Endothelial cell of umbilical vein (primary cell): Measurements from ENCODE around the gene MAP3K7CL. TPM values are rescaled to one million over a fixed set of nuclear protein-coding genes. Genes with fewer than 3 reads are reported as not detected.

Source experiments
- BruUV-seq: library from RNA; stranded (reverse); fragments of 400-500 nt; replicated peaks from 2 replicates; lab custom pipeline; 2021; lab: Mats Ljungman, UMichigan
- CTCF ChIA-PET: fragments of 300-600, 350-600 bp; sonication (Branson Sonifier 250); formaldehyde crosslinking; loops from one replicate; lab custom pipeline; 2021; ENCODE audit warnings: antibody characterized with exemption, inconsistent platforms; lab: Charles Lee
- POLR2A ChIA-PET: fragments of 300-600, 350-600 bp; sonication (Branson Sonifier 250); formaldehyde crosslinking; loops from one replicate; lab custom pipeline; 2021; ENCODE audit warnings: antibody characterized with exemption, inconsistent platforms; lab: Charles Lee
- DNase-seq: peaks from one replicate; pipeline ENCODE4 v3.0.0-alpha.2; 2011; ENCODE audit warnings: low read depth, low spot score
- FAIRE-seq: peaks from 2 replicates; lab custom pipeline; 2011; peaks lifted over from hg19 to GRCh38; lab: Jason Lieb, UNC
- H2AFZ ChIP-seq: 2 replicates; pipeline ENCODE4 v1.6.0; 2012; ENCODE audit warnings: low read depth, low read length, control low read depth, inconsistent platforms
- H3K27ac ChIP-seq: 2 replicates; pipeline ENCODE4 v1.5.1; 2011; ENCODE audit warnings: low read depth, mild to moderate bottlenecking, control low read depth, low read length, moderate library complexity; ENCODE audit not compliant: insufficient read depth
- H3K27me3 ChIP-seq, 2 experiments: 2 replicates each; pipeline versions ENCODE4 v1.6.0 to v1.6.1; 2011; ENCODE audit warnings: low read length in 2 of 2, mixed read lengths in 1 of 2; ENCODE audit not compliant: control insufficient read depth in 2 of 2, insufficient read depth in 2 of 2
- H3K36me3 ChIP-seq, 2 experiments: 2 replicates in 1 of 2; 3 replicates in 1 of 2; pipeline ENCODE4 v1.5.1; 2011; ENCODE audit warnings: low read length in 2 of 2, mild to moderate bottlenecking in 1 of 2, moderate library complexity in 1 of 2; ENCODE audit not compliant: control insufficient read depth in 2 of 2, insufficient read depth in 2 of 2; ENCODE audit errors: extremely low read depth in 1 of 2
- H3K4me1 ChIP-seq: 3 replicates; pipeline ENCODE4 v1.5.1; 2011; ENCODE audit warnings: mild to moderate bottlenecking, low read length; ENCODE audit not compliant: control insufficient read depth, insufficient read depth; ENCODE audit errors: extremely low read depth
- H3K4me2 ChIP-seq: 2 replicates; pipeline ENCODE4 v1.6.1; 2011; ENCODE audit warnings: low read length, control low read depth, mixed read lengths; ENCODE audit not compliant: insufficient read depth
- H3K4me3 ChIP-seq, 3 experiments: fragments of 200-600 bp in 1 of 3; sonication (generic), shearing (Covaris generic) in 1 of 3; replicated peaks in 1 of 3; 2 replicates each; pipeline ENCODE4 v1.5.1; 2011 to 2016; ENCODE audit warnings: control low read depth in 3 of 3, low read length in 3 of 3, mild to moderate bottlenecking in 2 of 3, inconsistent platforms in 1 of 3, low read depth in 1 of 3, moderate library complexity in 1 of 3; ENCODE audit not compliant: insufficient read depth in 1 of 3
- H3K79me2 ChIP-seq: 2 replicates; pipeline ENCODE4 v1.6.0; 2012; ENCODE audit warnings: low read length, inconsistent platforms; ENCODE audit not compliant: control insufficient read depth, insufficient read depth
- H3K9ac ChIP-seq: replicated peaks from 2 replicates; pipeline ENCODE3; 2011; ENCODE audit warnings: low read length, control low read depth; ENCODE audit not compliant: insufficient read depth; ENCODE audit errors: extremely low read depth
- H3K9me1 ChIP-seq: replicated peaks from 3 replicates; pipeline ENCODE4 v1.6.0; 2011; ENCODE audit warnings: mild to moderate bottlenecking, low read length; ENCODE audit not compliant: control insufficient read depth, insufficient read depth; ENCODE audit errors: extremely low read depth
- H3K9me3 ChIP-seq: replicated peaks from 2 replicates; pipeline ENCODE4 v1.5.1; 2012; ENCODE audit warnings: low read length, inconsistent platforms; ENCODE audit not compliant: control insufficient read depth, insufficient read depth
- H4K20me1 ChIP-seq: replicated peaks from 2 replicates; pipeline ENCODE3; 2011; ENCODE audit warnings: mild to moderate bottlenecking, low read length; ENCODE audit not compliant: control insufficient read depth, insufficient read depth; ENCODE audit errors: extremely low read depth
- EZH2 ChIP-seq: IDR thresholded peaks from 2 replicates; pipeline ENCODE4 v1.6.1; 2012; ENCODE audit warnings: borderline replicate concordance, low read depth, mild to moderate bottlenecking, moderate library complexity, low read length, inconsistent platforms; ENCODE audit not compliant: severe bottlenecking
- FOS ChIP-seq: IDR thresholded peaks from 2 replicates; pipeline ENCODE4 v1.6.1; 2011; ENCODE audit warnings: mild to moderate bottlenecking, low read length, moderate library complexity, borderline replicate concordance; ENCODE audit not compliant: insufficient read depth
- GATA2 ChIP-seq: IDR thresholded peaks from 2 replicates; pipeline ENCODE4 v1.7.0; 2011; ENCODE audit warnings: low read depth, mild to moderate bottlenecking, moderate library complexity, mixed read lengths, low read length; ENCODE audit not compliant: insufficient read length, insufficient read depth
- JUN ChIP-seq: IDR thresholded peaks from 2 replicates; pipeline ENCODE4 v1.6.1; 2011; ENCODE audit warnings: borderline replicate concordance, low read depth; ENCODE audit not compliant: insufficient read length, insufficient read depth
- MYC ChIP-seq: IDR thresholded peaks from one replicate; pipeline ENCODE4 v1.6.1; 2011; ENCODE audit warnings: mild to moderate bottlenecking, low read depth, low read length
- POLR2A ChIP-seq: IDR thresholded peaks from 2 replicates; pipeline ENCODE4 v1.6.1; 2012; ENCODE audit warnings: low read depth, mild to moderate bottlenecking, control low read depth, low read length
- POLR2AphosphoS5 ChIP-seq: IDR thresholded peaks from 2 replicates; pipeline ENCODE4 v1.6.1; 2012; ENCODE audit warnings: low read depth, mild to moderate bottlenecking, control low read depth, low read length, moderate library complexity; ENCODE audit not compliant: insufficient read depth
- dilution Hi-C: fragments of 300-500 bp; cut with MboI; formaldehyde crosslinking; loops from one replicate; pipeline ENCODE4 v1.15.0; 2019; ENCODE audit warnings: low sequenced_read_pairs; ENCODE audit not compliant: extremely low pct_ligation_motif_present
- intact Hi-C: fragments of 100-400 bp; cut with micrococcal nuclease; formaldehyde crosslinking; loops from one replicate; pipeline ENCODE4 v1.10.0; 2022
- polyA plus RNA-seq, 4 experiments: library from polyadenylated mRNA; depleted of rRNA in 3 of 4; stranded (reverse) in 3 of 4; unstranded in 1 of 4; fragments of >200 nt; gene quantifications; 2 replicates each; pipeline versions ENCODE4 v1.2.1 to v1.2.3, GENCODE V29; 2011 to 2012; ENCODE audit warnings: missing spikeins in 1 of 4
- total RNA-seq: library from RNA; stranded (reverse); gene quantifications from 2 replicates; pipeline ENCODE4 v1.2.3, GENCODE V29; 2021
- TF ChIP-seq, protein P1 (sequence below), 2 donors: IDR thresholded peaks; 1 replicate in 1 of 2; 2 replicates in 1 of 2; pipeline ENCODE4 v1.5.1; 2011; ENCODE audit warnings: low read length in 2 of 2, mild to moderate bottlenecking in 2 of 2, moderate library complexity in 2 of 2, control low read depth in 1 of 2, inconsistent platforms in 1 of 2, low read depth in 1 of 2; ENCODE audit not compliant: insufficient read depth in 1 of 2; ENCODE audit errors: extremely low read depth in 1 of 2
- TF ChIP-seq, protein P2 (sequence below): IDR thresholded peaks from 2 replicates; pipeline ENCODE4 v1.6.1; 2011; ENCODE audit not compliant: insufficient read depth, insufficient read length

Gene MAP3K7CL
- total and polyA plus RNA-seq, 2 donors (not counting 3 experiments of a cell fraction or from before 2014, with no cell fraction given), result 6.1 to 8.1 TPM

DNA sequence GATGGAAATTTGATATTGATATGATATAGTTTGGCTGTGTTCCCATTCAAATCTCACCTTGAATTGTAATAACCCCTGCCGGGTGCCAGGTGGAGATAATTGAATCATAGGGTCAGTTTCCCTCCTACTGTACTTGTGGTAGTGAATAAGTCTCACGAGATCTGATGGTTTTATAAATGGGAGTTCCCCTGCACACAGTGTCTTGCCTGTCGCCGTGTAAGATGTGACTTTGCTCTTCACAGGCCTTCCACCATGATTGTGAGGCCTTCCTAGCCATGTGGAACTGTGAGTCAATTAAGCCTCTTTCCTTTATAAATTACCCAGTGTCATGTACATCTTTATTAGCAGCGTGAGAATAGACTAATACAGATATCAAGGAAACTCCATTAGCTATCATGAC is 74.6 kb downstream of the MAP3K7CL start:
- Histone ChIP-seq H3K9me3 (peaks cover 2% of the 10 kb centered on the region), H3K79me2 (no peaks in the 10 kb centered on the region), H3K4me3 (no peak overlapping the region), H4K20me1 (no peaks in the 10 kb centered on the region), H3K9ac (no peak overlapping the region), H3K27ac (no peak overlapping the region), H3K9me1 (no peaks in the 10 kb centered on the region), H3K4me1 (peaks cover 27% of the 10 kb centered on the region), H3K27me3 (no peaks in the 10 kb centered on the region), H3K4me2 (no peak overlapping the region), H3K36me3 (no peaks in the 10 kb centered on the region), H2AFZ (no peak overlapping the region)
- ChIA-PET CTCF (interaction anchor here (1.0 to 2.4 kb wide), 6 partner anchors 8 to 143 kb away, joined by 3 to 6 read pairs (median 4); partner anchors contain the start of gene BACH1), POLR2A (no interaction called here)
- intact Hi-C loops, result no loop called here
- FAIRE-seq (no peak), DNase-seq (no peak)
- no peak for TF ChIP-seq EZH2
- no peak for TF ChIP-seq MYC
- no peak for TF ChIP-seq POLR2AphosphoS5
- no peak for TF ChIP-seq POLR2A
- TF ChIP-seq, protein P1, sequence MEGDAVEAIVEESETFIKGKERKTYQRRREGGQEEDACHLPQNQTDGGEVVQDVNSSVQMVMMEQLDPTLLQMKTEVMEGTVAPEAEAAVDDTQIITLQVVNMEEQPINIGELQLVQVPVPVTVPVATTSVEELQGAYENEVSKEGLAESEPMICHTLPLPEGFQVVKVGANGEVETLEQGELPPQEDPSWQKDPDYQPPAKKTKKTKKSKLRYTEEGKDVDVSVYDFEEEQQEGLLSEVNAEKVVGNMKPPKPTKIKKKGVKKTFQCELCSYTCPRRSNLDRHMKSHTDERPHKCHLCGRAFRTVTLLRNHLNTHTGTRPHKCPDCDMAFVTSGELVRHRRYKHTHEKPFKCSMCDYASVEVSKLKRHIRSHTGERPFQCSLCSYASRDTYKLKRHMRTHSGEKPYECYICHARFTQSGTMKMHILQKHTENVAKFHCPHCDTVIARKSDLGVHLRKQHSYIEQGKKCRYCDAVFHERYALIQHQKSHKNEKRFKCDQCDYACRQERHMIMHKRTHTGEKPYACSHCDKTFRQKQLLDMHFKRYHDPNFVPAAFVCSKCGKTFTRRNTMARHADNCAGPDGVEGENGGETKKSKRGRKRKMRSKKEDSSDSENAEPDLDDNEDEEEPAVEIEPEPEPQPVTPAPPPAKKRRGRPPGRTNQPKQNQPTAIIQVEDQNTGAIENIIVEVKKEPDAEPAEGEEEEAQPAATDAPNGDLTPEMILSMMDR (IDR thresholded peaks at IDR 0.05; ENCODE audit: extremely low read depth in 1 of 2, insufficient read depth in 1 of 2, low read depth in 1 of 2, low read length in 2 of 2), result no peak
- no peak for TF ChIP-seq FOS
- no peak for TF ChIP-seq GATA2
- no peak for TF ChIP-seq JUN
- TF ChIP-seq, protein P2, sequence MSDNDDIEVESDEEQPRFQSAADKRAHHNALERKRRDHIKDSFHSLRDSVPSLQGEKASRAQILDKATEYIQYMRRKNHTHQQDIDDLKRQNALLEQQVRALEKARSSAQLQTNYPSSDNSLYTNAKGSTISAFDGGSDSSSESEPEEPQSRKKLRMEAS, result no peak
- no TSS peak for BruUV-seq
- dilution Hi-C loops, result no loop called here
